H1 (cell line): ENCODE data around the gene RNASE2.

Experiments
- HDAC6 ChIP-seq: IDR thresholded peaks from one replicate; pipeline ENCODE4 v1.7.1; 2012; ENCODE audit warnings: low read depth, mild to moderate bottlenecking, inconsistent platforms, low read length, moderate library complexity
- POLR2A ChIP-seq, 2 experiments: IDR thresholded peaks; 1 replicate in 1 of 2; 2 replicates in 1 of 2; pipeline ENCODE4 v1.6.1; 2011; ENCODE audit warnings: low read depth in 2 of 2, low read length in 2 of 2, mild to moderate bottlenecking in 2 of 2; ENCODE audit errors: control extremely low read depth in 1 of 2
- TEAD4 ChIP-seq: IDR thresholded peaks from 2 replicates; pipeline ENCODE4 v1.6.1; 2012; ENCODE audit warnings: low read depth, low read length, inconsistent platforms, mixed read lengths
- TF ChIP-seq, protein P1 (sequence below), 3 experiments: IDR thresholded peaks; 1 replicate in 2 of 3; 2 replicates in 1 of 3; pipeline versions ENCODE4 v1.5.1 to v1.6.1; 2011; ENCODE audit warnings: low read length in 3 of 3, mild to moderate bottlenecking in 3 of 3, inconsistent platforms in 2 of 3, low read depth in 1 of 3, moderate library complexity in 1 of 3; ENCODE audit not compliant: insufficient read depth in 1 of 3; ENCODE audit errors: control extremely low read depth in 1 of 3

DNA sequence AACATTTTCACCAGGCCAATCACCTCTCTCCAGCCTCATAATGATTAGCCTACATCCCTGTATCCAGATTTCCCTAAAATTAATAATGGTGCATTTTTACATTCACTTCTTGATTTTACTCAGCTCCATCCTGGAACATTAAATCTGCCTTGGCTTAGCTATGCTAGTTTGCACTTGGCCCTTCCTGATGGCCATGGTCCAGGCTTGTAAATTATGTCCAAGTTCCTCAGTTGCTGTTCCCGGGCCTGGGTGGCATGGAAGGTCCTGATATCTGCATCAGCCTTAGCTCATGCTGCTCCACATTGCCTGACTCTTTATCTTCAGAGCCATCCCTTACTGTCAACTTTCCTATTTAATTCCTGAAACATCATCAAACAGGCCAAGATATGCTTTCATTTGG lies 23.4 kb downstream of the RNASE2 start:
- no peak for TF ChIP-seq HDAC6
- TF ChIP-seq, protein P1, sequence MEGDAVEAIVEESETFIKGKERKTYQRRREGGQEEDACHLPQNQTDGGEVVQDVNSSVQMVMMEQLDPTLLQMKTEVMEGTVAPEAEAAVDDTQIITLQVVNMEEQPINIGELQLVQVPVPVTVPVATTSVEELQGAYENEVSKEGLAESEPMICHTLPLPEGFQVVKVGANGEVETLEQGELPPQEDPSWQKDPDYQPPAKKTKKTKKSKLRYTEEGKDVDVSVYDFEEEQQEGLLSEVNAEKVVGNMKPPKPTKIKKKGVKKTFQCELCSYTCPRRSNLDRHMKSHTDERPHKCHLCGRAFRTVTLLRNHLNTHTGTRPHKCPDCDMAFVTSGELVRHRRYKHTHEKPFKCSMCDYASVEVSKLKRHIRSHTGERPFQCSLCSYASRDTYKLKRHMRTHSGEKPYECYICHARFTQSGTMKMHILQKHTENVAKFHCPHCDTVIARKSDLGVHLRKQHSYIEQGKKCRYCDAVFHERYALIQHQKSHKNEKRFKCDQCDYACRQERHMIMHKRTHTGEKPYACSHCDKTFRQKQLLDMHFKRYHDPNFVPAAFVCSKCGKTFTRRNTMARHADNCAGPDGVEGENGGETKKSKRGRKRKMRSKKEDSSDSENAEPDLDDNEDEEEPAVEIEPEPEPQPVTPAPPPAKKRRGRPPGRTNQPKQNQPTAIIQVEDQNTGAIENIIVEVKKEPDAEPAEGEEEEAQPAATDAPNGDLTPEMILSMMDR (IDR thresholded peaks at IDR 0.05; ENCODE audit: control extremely low read depth in 1 of 3, insufficient read depth in 1 of 3, low read depth in 1 of 3, low read length in 3 of 3): no peak
- no peak for TF ChIP-seq TEAD4
- TF ChIP-seq POLR2A (IDR thresholded peaks at IDR 0.05; ENCODE audit: control extremely low read depth in 1 of 2, low read depth in 2 of 2, low read length in 2 of 2): no peak
